ENCODE measurements around the gene NT5DC3.
A peak's percentile ranks its signal among the peaks of the same experiment; 100 is the strongest.

The NT5DC3 gene

GRCh38 chr12:103780093-103780440, 61.0 kb downstream of the NT5DC3 start:
- no peak for DNase-seq

GRCh38 chr12:103779410-103780092, 61.5 kb downstream of the NT5DC3 start:
- no peak for DNase-seq

GRCh38 chr12:103778781-103779180, 62.3 kb downstream of the NT5DC3 start:
- DNase-seq: no peak

- DNase-seq: no peak
Observed at GRCh38 chr12:103774977-103775560, 66.0 kb downstream of the NT5DC3 start.

- DNase-seq: no peak
Observed at GRCh38 chr12:103773109-103773910, 67.7 kb downstream of the NT5DC3 start.

- no peak for DNase-seq
Observed at GRCh38 chr12:103772367-103773108, 68.5 kb downstream of the NT5DC3 start.

GRCh38 chr12:103771466-103771865, 69.6 kb downstream of the NT5DC3 start:
- DNase-seq: peak; percentile 13

- no peak for DNase-seq
Observed at GRCh38 chr12:103769240-103769945, 71.6 kb downstream of the NT5DC3 start.

GRCh38 chr12:103768467-103769123, 72.4 kb downstream of the NT5DC3 start:
- no peak for DNase-seq

- no peak for DNase-seq
Observed at GRCh38 chr12:103766028-103766427, 75.0 kb downstream of the NT5DC3 start.

- no peak for DNase-seq
Observed at GRCh38 chr12:103765322-103765721, 75.7 kb downstream of the NT5DC3 start.

GRCh38 chr12:103762473-103762872, 78.6 kb downstream of the NT5DC3 start:
- DNase-seq: no peak

- no peak for DNase-seq
Observed at GRCh38 chr12:103758310-103759089, 82.5 kb downstream of the NT5DC3 start.

- no peak for DNase-seq
Observed at GRCh38 chr12:103757248-103757647, 83.8 kb downstream of the NT5DC3 start.

GRCh38 chr12:103756443-103756842, 84.6 kb downstream of the NT5DC3 start:
- DNase-seq: no peak

- DNase-seq: no peak
Observed at GRCh38 chr12:103755425-103755824, 85.6 kb downstream of the NT5DC3 start.

- no peak for DNase-seq
Observed at GRCh38 chr12:103751600-103751999, 89.4 kb downstream of the NT5DC3 start.

- DNase-seq: no peak
Observed at GRCh38 chr12:103751171-103751570, 89.9 kb downstream of the NT5DC3 start.

- DNase-seq: no peak
Observed at GRCh38 chr12:103748875-103749274, 92.2 kb downstream of the NT5DC3 start.

GRCh38 chr12:103748002-103748401, 93.0 kb downstream of the NT5DC3 start:
- DNase-seq: no peak

- no peak for DNase-seq
Observed at GRCh38 chr12:103745962-103746361, 95.1 kb downstream of the NT5DC3 start.
